ENCODE data around the gene GET4.

GRCh38 chr7:886626-887487 is 10.5 kb downstream of the GET4 start:
- no peak for TF ChIP-seq CTCF (conservative IDR thresholded peaks at IDR 0.05; ENCODE audit: low read depth, low read length)
- TF ChIP-seq EZH2phosphoT487 (IDR thresholded peaks at IDR 0.05; ENCODE audit: borderline replicate concordance, low read length): no peak
